Measurements from ENCODE around the gene ALDH1B1.

DNA sequence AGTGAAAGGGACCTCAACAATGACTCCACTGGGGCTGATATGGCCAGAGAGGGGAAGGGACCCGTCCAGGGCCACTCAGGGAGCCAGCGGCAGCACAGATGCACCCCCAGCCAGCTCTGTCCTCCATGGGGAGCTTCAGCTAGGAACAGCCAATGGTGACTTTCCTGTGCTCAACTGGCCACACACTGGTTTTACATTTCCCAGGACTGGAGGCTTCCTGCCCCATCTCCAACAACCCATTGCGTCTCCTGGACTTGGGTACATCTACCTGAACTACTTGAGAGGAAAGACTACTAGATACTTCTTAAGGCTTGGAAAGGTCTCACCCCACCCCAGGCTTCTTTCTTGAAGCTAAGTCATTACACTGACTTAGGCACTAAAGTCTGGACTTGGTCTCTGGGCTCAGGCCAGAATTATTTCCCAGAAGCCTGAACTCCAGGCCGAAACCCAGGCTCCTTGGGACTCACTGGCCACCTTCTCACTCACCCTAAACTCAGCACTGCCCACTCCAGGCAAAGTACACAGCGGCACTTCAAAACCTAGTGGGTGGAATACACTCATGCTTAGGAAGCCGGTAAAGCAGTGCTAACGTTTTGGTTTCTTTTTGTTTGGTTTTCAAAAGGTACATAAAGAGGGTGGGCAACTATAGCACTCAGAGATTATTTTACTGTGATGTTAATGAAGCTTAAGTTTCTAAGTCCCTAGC is 30.2 kb downstream of the ALDH1B1 start:
- no peak for TF ChIP-seq EZH2phosphoT487 (IDR thresholded peaks at IDR 0.05; ENCODE audit: insufficient read depth, low read depth)
- TF ChIP-seq EZH2 (IDR thresholded peaks at IDR 0.05; ENCODE audit: insufficient read depth, poor library complexity, severe bottlenecking) = no peak
